Measurements from ENCODE around the gene TPCN2.

DNA sequence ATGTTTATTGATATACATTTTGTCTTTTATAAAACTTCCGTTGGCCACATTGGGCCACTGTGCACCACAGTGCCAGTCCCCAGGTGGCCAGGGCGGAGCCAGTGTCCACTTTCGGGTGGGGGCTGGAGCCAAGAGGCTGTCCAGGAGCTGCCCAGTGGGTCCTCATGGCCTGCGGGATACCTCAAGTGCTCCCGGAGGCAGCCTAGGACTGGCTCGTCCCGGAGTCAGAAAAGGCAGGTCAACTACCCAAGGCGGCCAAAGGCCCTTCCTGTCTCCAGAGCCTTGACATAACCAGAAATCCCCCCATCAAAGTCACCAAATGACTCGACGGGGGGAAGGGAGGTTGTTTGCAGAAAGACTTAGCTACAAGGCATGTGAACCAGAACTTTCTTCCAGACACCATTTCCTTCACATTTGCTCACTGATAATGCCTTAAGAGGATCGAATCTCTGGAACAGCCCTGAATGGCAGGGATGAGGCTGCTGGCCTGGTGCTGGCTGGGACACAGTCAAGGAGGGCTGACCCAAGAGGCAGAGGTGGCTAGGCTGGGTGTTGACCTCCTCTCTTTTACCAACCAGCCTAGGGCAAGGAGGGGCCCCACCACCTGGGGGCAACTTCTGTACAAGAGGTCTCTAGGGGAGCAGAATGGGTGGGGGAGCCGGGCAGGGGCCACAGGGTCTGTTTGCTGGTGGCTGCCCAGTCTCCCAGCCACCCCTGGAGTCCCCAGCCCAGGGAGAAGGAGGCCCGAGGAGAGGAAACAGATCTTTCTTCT, 44.1 kb upstream of the TPCN2 start:
- no peak for TF ChIP-seq CTCF (IDR thresholded peaks at IDR 0.05; ENCODE audit: borderline replicate concordance, extremely low read depth, low read length, poor library complexity, severe bottlenecking)
- TF ChIP-seq EZH2 (IDR thresholded peaks at IDR 0.05; ENCODE audit: borderline replicate concordance, low read depth, low read length, severe bottlenecking) = no peak

Data from DND-41 (cell line).